AG10803 (cell line): ENCODE measurements around the gene NDUFA6.

Experiments
- DNase-seq: peaks from one replicate; pipeline ENCODE4 v3.0.0; 2010; ENCODE audit warnings: low read depth
- H3K4me3 ChIP-seq: 2 replicates; pipeline ENCODE4 v1.5.1; 2011; ENCODE audit warnings: mild to moderate bottlenecking, low read length, control low read depth
- CTCF ChIP-seq: conservative IDR thresholded peaks from 2 replicates; pipeline ENCODE4 v1.5.1; 2011; ENCODE audit warnings: mild to moderate bottlenecking, low read length, control low read depth, inconsistent platforms

NDUFA6 gene

GRCh38 chr22:42065438-42066125 lies 25.0 kb downstream of the NDUFA6 start:
- TF ChIP-seq CTCF: no peak
- no peak for DNase-seq
- no peak overlapping the region for H3K4me3 ChIP-seq

DNA sequence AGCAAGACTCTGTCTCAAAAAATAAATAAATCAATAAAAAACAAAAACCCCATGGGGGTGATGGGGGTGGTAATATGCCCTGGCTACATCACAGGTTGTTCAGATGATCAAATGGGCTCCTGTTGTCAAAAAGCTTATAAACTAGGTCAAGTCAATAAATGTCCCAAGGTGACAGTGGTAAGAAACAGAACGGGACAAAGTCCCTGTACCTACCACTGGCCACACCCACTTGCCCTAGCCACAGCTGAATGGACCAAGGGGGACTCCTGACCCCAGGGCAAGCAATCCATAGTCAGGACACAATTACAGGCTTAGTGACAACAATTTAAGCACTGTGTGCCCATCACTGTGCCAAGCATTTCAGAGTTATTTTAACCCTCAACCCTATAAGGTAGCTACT lies 25.9 kb downstream of the NDUFA6 start:
- no peak for TF ChIP-seq CTCF

GRCh38 chr22:42062506-42063170 lies 27.9 kb downstream of the NDUFA6 start:
- no peak for DNase-seq
- no peak for TF ChIP-seq CTCF

More for the DNA sequence above, 25.9 kb downstream of the NDUFA6 start:
- H3K4me3 ChIP-seq: no peak overlapping the region
- DNase-seq: no peak

GRCh38 chr22:42061041-42061440 lies 29.5 kb downstream of the NDUFA6 start:
- TF ChIP-seq CTCF: no peak
- DNase-seq: no peak
- no peak overlapping the region for H3K4me3 ChIP-seq

More at GRCh38 chr22:42062506-42063170, 27.9 kb downstream of the NDUFA6 start:
- no peak overlapping the region for H3K4me3 ChIP-seq

GRCh38 chr22:42060489-42060888 lies 30.1 kb downstream of the NDUFA6 start:
- no peak for TF ChIP-seq CTCF

GRCh38 chr22:42056757-42057511 lies 33.6 kb downstream of the NDUFA6 start:
- DNase-seq: no peak
- no peak for TF ChIP-seq CTCF
- H3K4me3 ChIP-seq: no peak overlapping the region

More at GRCh38 chr22:42060489-42060888, 30.1 kb downstream of the NDUFA6 start:
- H3K4me3 ChIP-seq: no peak overlapping the region
- no peak for DNase-seq

DNA sequence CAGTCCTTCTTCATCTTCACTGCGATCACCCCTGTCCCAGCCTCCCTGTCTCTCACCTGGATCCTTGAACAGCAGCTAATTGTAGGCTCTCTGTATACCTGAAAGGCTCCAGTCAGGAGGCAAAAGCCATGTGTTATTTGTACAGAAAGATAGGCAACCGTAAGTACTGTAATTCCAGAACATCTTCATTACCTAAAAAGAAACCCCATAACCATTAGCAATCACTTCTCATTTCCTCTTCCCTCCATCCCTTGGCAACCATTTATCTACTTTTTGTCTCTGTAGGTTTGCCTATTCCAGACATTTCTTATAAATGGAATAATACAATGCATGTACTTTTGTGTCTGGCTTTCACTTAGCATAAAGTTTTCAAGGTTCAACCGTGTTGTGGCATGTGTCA lies 37.8 kb downstream of the NDUFA6 start:
- DNase-seq: no peak
- TF ChIP-seq CTCF: no peak
- H3K4me3 ChIP-seq: no peak overlapping the region
